ENCODE measurements around the gene ATP5ME.

The ATP5ME gene

DNA sequence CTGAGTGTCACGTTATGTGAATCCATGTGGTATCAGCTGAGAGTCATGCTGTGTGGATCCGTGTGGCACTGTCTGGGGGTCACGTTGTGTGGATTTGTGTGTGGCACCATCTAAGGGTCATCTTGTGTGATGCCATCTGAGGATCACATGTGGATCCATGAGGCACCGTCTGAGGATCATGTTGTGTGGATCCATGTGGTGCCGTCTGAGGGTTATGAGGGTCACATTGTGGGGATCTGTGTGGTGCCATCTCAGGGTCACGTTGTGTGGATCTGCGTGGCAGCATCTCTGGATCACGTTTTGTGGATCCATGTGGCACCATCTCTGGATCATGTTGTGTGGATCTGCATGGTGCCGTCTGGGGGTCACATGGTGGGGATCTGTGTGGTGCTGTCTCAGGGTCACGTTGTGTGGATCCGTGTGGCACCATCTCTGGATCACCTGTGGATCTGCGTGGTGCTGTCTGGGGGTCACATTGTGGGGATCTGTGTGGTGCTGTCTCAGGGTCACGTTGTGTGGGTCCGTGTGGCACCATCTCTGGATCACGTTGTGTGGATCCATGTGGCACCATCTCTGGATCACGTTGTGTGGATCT lies 41.8 kb downstream of the ATP5ME start:
- DNase-seq: no peak

DNA sequence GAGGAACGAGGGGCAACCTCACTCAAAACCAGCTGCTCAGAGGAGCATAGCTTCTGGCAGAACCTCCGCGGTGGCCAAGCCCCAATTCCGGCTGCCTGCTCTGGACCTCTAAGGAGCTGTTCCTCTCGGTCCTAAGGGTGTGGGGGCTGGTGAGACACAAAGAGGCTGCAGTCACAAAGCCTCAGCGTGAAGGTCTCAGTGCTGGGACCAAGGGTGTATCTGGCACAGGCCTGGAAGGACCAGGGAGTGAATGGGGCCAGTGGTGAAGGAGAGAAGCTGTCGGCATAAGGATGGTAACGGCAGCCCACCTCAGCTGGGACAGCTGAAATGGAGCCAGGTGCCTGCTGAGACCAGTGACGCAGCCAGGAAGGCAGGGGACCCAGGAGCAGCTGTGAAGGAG lies 43.4 kb downstream of the ATP5ME start:
- no peak for DNase-seq

DNA sequence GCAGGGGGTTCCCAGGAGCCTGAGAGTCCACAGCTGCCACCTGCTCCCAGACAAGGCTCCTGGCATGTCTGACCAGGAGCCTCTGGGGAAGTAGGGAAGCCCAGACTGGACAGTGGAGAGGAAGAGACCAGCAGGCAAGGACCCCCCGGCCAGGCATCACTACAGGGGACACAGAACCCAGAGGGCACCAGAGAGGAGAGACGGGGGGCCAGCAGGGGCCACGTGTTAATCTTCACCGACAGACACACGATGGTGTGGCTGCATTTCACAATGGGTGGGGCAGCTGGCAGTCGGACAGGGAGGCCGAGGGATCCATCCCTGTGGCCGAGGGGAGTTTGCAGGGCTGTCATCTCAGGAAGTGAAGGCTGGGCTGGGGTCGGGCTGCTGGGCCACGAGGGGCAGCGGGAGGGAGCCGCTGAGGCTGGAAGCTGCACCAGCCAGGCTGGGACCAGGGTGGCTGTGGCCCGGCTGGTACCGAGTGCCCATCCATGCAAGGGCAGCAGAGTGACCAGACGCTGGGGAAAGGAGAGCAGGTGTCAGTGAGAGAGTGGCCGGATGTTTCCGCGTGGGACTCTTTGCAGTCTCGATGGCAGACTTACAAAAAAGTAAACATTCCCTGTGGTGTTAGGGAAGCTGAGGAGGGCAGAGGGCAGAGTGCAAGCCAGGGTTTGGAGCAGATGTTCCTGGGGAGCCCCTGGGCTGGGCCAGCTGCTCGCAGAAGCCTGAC lies 44.0 kb downstream of the ATP5ME start:
- DNase-seq: no peak

DNA sequence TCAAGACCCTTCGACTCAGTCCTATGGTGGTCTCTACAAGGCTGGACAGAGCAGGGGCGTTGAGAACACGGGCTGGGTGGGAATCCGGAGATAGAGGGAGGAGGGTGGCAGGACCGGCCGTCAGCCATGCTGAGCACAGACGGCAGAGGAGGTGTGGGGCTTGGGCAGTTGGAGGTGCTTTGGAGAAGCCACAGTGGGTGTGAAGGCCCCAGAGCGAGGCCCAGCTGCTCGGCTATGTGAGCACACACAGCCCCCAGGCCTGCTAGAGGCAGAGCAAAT lies 44.5 kb downstream of the ATP5ME start:
- DNase-seq: no peak

DNA sequence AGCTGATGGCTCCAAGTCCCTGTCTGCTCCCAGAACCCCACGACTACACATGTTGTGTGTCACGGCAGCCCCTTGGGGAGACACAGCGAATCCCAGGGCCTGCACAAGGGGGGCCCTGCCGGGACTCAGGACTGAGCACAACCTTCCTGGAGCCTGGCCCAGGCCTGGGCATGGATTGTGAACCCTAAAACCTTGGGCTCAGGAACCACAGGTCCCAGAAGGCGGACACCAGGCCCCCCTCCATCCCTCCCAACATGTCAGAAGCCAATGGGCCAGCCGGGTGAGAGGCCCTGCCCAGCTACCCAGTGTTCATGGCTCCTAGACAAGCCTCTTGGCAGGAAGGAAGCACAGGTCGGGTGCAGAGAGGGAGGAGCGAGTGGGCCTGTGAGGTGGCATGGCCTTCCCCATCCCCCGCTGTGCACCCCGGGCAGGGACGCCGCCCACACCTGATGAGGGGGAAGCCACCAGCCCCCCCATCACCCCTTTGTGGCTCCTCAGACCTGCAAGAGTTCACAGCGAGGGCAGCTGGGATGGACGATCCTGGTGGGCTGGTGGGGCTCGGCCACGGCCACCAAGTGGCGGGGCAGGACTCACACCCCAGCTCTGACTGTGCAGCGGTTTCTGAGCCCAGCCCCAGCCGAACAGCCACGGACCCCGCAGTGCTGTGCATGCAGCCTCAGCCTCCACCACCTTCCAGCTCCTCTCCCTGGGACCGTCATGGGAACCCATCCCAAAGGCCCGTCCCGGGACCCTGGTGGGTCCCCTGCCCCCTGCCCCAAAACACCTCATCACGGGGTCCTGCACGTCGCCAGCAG lies 45.0 kb downstream of the ATP5ME start:
- no peak for DNase-seq

DNA sequence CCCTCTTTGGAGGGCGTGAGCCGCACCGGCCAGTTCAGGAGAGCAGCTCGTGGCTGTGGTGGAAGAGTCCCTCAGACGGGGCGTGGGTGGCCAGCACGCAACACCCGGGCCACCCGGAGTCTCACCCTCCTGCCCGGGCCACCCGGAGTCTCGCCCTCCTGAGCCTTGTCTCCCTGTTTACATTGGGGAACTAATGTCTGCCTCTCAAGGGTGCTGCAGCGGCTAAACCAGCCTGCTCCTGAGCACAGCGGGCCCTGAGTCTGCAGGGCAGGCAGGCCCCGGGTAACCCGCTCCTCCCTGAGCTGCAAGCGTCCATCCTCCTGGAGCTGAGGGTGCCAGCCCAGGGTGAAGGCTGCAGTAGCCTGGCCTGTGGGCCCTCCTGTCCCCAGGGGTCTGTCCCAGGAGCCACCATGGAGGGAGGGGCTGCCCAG lies 45.8 kb downstream of the ATP5ME start:
- no peak for DNase-seq

DNA sequence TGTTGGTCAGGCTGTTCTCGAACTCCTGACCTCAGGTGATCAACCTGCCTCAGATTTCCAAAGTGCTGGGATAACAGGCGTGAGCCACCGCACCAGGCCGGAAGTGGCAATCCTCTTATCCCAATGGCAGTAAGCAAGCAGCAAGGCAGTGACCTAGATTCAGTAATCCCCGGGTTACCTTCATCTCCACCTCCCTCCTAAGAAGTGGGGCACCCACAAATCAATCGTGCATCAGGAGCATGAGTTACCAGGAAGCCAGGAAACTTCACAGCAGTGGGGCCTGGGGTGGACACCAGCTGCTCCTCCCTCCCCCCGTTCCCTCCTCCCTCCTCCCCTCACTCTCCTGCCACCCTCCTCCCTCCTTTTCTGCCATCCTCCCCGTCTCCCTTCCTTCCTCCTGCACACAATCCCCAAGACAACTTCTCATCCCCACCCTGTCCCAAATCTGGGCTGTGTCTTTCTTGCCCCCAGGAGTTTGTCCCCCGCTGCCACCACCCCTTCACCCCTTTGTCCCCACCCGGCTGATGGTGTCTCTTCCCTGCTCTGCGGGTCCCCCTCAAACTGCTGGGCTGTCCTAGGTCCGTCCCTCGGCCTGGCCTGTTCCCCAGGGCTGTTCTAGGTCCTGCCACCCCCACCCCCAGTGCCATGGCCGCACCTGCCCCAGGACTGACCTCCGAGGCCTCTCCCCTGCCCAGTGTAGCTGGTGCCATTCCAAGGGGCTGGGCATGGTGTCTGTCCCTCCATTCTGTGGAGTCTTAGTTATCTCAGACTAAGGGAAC lies 46.5 kb downstream of the ATP5ME start:
- DNase-seq: no peak

DNA sequence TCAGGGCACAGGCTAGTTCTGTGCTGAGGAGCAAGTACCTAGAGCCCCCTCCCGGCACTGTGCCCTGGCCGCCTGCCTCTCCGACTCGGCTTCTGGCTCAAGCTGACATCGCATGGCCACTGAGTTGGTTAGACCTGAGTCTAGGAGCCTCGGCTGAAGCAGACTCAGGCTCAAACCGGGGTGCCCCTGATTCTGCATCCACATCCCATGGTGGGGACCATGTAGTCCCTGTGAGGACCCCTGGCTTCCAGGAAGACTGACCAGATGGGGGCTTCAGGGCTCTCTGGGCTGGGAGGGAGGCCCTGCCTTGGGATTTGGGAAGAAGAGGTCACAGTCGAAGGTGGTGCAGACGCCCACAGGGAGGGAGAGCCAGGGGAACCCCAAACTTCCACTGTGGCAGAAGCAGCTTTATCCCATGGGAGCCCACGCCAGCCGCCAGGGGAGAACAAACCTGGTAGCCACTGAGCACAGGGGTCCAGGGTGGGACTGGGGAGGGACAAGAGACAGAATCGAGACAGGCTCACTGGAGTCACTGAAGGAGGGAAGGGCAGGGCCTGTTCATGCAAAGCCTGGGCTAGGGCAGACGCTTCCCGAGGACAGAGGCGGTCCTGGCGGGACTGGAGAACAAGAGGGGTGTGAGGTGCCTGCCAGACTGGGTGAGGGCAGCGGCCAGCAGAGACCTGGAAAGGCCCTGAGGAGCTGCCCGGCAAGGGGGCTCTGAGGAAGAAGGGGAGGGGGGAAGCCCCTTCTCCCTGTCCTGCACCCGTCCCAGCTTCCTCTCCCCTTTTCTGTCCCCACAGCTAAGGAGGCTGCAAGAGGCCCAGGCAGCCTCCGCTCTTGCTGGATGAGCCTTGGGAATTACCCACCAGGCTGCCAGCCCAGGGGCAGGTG lies 47.6 kb downstream of the ATP5ME start:
- DNase-seq: no peak

DNA sequence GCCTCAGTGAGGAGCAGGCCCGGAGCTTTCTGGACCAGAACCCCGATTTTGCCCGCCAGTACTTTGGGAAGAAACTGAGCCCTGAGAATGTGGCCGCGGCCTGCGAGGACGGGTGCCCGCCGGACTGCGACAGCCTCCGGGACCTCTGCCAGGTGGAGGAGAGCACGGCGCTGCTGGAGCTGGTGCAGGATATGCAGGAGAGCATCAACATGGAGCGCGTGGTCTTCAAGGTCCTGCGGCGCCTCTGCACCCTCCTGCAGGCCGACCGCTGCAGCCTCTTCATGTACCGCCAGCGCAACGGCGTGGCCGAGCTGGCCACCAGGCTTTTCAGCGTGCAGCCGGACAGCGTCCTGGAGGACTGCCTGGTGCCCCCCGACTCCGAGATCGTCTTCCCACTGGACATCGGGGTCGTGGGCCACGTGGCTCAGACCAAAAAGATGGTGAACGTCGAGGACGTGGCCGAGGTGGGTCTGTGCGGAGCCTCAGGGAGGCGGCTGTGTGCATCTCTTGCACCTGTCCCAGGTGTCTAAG lies 48.4 kb downstream of the ATP5ME start:
- no peak for DNase-seq

DNA sequence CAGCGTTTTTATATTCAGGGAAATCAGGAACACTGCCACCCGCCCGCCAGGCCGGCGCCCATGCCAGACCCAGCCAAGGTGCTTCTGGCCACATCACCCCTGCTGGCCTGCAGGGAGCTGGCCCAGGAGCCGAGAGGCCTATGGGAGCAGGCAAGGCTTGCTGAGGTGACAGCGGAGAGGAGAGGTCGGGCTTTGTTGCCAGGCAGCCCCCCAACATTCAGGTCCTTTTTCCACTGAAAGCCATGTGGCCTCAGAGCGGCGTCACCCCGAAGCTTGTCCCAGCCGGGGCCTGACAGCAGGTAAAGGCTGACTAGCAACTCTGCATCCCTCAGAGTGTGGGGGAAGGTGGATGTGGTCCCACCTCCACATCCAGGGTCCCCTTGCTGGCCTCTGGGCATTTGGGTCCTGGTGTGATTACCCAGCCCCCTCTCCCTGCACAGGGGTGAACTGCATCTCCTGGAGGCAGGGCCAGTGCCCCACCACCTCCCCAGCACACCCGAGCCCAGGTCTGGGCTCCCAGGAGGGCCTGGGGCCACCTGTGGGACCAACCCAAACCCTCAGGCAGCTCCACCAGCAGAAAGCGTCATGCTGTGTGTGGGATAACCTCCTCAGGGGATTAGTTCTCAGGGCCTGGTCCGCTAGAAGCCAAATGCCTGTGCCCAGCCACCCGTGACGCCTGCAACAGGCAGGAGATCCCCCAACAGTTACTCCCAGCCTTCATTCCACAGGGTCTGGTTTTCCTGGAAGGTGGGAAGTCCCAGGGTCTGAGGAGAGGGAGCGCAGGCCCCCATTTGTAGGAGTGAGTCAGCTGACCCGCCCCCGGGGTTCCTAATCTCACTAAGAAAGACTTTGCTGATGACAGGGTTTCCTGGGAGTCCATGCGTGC lies 49.1 kb downstream of the ATP5ME start, which contains the start of gene PDE6B:
Gene PDE6B, plus strand, starts transcription at position 869 of the 886 bp plus-strand sequence. CDS start 54 bp downstream, outside the sequence.
- no peak for DNase-seq

DNA sequence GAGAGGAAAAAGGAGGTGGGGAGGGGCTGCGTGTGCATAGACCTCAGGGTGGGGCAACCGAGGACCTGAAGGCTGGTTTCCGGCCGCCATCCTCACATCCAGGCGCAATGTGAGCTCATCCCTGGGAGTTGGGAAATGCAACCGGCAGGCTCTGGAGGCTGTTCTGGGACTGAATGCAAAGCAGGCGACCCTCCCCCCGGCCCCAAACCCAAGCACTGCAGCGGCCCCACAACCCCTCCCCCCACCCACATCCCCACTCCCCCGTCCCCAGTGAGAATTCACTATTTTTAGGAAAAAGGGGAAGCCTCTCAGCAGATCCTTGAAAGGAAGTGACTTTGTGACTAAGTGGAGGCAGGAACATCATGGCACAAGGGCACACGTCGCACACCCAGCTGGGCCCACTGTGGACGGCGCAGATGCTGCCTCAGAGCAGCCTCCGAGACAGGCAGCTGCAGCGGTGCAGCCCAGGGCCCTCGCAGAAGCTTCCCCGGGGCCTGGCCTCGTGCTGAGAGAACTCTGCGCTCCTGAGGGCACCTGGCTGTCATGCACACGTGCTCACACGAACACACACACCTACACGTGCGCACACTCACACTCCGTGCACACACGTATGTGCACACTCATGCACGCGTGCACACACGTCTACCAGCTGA lies 50.0 kb downstream of the ATP5ME start:
- no peak for DNase-seq

DNA sequence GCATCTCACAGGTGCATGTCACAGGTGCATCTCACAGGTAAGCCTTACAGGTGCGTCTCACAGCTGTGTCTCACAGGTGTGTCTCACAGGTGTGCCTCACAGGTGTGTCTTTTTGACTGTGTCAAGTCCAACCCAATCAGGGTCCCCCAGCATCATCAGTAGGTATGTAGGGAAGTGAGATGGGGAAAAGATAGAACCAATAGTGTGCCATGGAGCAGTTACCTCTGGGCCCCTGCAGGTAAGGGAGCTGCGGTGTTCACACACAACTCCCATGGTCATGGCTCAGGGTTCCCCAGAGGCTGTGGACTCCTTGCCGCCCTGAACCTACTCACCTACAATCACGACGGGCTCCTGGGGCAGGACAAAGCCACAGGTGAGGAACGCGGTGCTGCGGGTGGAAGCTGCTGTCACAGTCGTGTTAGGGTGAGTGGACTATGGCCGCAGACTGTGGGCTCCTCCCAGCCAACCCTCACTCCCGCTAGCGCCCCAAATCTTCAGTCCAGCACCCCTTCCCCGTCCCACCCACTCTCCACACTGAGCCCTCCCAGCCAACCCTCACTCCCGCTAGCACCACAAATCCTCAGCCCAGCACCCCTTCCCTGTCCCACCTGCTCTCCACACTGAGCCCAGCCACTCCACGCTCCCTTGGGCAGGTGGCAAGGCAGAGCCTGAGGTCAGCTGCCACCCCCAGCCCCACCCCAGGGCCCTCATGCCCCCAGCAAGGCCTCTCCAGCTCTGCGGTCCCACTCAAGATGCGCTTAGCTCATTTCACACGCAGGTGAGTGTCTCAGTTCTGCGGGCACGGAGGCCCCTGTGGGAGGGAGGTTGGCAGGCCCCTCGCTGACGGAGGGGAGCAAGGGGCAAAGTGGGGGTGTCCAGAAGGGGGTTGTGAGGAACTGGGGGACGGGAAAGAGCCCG lies 50.8 kb downstream of the ATP5ME start:
- no peak for DNase-seq

Measured in stimulated activated CD4-positive, alpha-beta T cell treated with anti-CD3 and anti-CD28 coated beads, Interleukin-4, amount 100 ng/mL, for 24 hours (primary cell).